ENCODE results near the gene PRRT3.

Gene PRRT3

GRCh38 chr3:9951962-9952805, at the start of gene PRRT3:
Gene PRRT3, minus strand, starts transcription at chr3:9952408. Its CDS starts 2,293 bp downstream, at chr3:9950115.
- DNase-seq, result peak; percentile 75

GRCh38 chr3:10000686-10001085, 48.5 kb upstream of the PRRT3 start:
- no peak for DNase-seq

GRCh38 chr3:9994086-9994844, 42.1 kb upstream of the PRRT3 start:
- no peak for DNase-seq

- DNase-seq, result no peak
Measured at GRCh38 chr3:9986230-9986725, 34.1 kb upstream of the PRRT3 start.

- no peak for DNase-seq
Measured at GRCh38 chr3:9980251-9980650, 28.0 kb upstream of the PRRT3 start.

- DNase-seq, result peak; percentile 88
Measured at GRCh38 chr3:9978710-9979305, 26.6 kb upstream of the PRRT3 start.

- DNase-seq, result peak; percentile 97
Measured at GRCh38 chr3:9976721-9977709, 24.8 kb upstream of the PRRT3 start.

- DNase-seq, result no peak
Measured at GRCh38 chr3:9970020-9970652, 17.9 kb upstream of the PRRT3 start.

GRCh38 chr3:9969632-9970019, 17.4 kb upstream of the PRRT3 start:
- DNase-seq, result no peak

- DNase-seq, result no peak
Measured at GRCh38 chr3:9966841-9967240, 14.6 kb upstream of the PRRT3 start.

- no peak for DNase-seq
Measured at GRCh38 chr3:9965200-9965875, 13.1 kb upstream of the PRRT3 start.

- peak; percentile 50 for DNase-seq
Measured at GRCh38 chr3:9957214-9957613, 5.0 kb upstream of the PRRT3 start.

- DNase-seq, result no peak
Measured at GRCh38 chr3:9955611-9956352, 3.6 kb upstream of the PRRT3 start.

GRCh38 chr3:9955067-9955502, 2.9 kb upstream of the PRRT3 start:
- DNase-seq, result no peak

GRCh38 chr3:9951598-9951961, 628 bp downstream of the PRRT3 start:
- DNase-seq, result no peak

GRCh38 chr3:9951126-9951525, 1.1 kb downstream of the PRRT3 start:
- peak; percentile 26 for DNase-seq

- no peak for DNase-seq
Measured at GRCh38 chr3:9949626-9950025, 2.6 kb downstream of the PRRT3 start.

GRCh38 chr3:9949115-9949514, 3.1 kb downstream of the PRRT3 start:
- no peak for DNase-seq

GRCh38 chr3:9948586-9948985, 3.6 kb downstream of the PRRT3 start:
- DNase-seq, result no peak
